Activated CD4-positive, alpha-beta T cell treated with anti-CD3 and anti-CD28 coated beads, Interleukin-2, amount 50 U/mL, for 1 hour (primary cell): Measurements from ENCODE around the gene JKAMP.
A peak's percentile ranks its signal among the peaks of the same experiment; 100 is the strongest.

Source experiments
- DNase-seq: peaks from one replicate; pipeline ENCODE4 v3.0.0-alpha.2; 2020

JKAMP gene

DNA sequence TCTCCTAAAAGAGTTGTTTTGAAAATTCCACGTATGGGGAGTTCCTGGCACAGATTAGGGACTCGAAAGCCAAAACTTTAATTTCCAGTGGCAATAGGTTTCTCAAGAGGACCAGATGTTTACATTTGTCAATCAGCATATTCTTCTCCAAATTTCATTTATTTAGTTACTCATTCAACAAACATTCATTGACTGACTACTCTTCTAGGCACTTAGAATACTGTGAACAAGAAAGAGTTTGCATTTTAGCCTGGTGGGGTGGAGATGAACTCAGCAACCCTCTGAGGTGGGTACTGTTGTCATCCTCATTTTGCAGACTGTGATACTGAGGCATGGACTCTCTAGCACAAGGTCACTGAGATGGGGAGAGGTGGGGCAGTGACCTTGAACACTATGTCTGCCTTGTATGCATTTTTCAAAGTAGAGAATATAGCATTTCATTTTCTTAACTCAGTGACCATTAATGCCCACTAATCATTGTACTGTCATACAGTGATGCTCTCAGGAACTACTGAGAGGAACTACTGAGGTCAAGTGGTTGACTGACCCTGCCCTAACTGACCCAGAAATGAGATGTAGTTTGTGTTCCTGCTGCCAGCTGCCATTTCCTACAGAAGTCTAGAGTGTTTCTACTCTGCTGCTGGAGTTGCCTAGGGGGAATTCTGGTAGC is 2.3 kb upstream of the JKAMP start:
- no peak for DNase-seq

DNA sequence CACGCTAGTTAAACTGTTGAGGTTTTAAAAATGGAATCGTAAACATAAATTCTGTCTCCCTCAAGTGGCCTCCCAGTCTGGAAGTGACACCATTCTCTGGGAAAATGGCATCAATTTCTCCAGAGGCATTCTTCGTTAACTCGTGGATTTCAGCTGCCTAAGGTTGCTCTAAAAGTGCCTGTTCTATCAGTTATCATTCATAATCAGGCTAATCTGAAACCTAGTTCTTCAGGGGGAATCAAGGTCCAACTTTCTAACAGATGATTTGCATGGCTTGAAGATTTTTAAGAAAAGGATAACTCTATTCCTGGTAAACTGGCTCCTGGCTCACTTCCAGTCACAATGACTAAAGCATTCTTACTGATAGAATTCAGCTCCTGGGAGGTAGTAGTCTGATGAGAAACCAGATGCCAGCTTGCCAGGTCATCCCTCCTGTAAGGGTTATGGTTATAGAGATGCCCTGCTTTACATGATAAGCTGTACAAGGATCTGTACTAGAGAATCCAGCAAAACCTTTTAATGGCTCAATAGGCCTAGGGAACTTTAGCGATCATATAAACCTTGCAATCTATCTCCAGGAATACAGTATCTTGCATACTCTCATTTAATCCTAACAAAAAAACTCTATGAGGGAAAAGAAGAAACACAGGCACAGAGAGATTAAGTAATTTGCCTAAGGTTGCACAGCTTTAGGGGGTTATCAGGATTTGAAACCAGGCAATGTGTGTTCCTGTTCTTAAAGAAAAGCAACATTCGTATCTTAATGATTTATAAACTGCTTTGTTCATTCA is 1.6 kb upstream of the JKAMP start:
- DNase-seq = no peak

DNA sequence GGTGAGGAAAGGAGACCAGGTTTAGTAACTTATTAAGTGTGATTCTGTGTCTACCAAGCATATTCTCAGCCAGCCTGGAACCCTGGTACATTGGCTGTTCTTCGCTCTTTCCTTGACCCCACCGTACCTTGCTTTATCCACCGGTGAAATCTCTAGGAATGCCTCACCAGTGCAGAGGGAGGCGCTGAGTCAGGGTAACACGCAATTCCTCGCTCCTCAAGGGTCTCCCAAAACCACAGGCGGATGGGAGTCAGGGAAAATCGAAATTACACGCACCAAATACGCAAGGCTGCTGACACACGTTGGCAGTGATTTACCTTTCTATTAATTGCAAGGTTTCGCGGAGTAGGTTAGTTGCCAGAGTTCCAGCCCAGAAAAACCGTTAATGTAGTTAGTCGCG is 954 bp upstream of the JKAMP start:
- no peak for DNase-seq

DNA sequence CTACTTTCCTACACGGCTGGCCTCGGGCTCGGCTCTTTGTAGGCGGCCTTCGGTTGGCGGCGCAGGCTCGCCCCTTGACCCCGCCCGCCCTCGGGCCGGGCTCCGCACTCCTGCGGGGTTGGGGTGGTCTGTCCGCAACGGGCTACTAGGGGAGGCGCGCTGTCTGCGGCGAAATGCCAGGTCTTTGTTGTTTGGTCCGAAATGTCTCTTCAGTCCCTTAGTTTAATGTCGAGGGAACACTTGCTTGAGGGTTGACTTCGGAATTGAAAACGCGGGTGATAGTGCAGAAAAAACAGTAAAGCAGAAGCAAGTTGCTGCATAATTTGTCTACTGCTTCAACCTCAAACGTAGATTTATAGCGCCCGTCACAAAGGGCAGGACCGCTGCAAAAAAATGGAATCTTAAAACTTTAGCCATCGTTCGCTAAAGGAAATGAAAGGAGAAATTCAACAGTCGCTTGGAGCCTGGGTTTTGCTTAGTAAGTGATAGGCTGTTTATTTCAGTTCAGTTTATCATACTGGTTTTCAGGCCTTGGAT is 390 bp downstream of the JKAMP start:
- DNase-seq = no peak

DNA sequence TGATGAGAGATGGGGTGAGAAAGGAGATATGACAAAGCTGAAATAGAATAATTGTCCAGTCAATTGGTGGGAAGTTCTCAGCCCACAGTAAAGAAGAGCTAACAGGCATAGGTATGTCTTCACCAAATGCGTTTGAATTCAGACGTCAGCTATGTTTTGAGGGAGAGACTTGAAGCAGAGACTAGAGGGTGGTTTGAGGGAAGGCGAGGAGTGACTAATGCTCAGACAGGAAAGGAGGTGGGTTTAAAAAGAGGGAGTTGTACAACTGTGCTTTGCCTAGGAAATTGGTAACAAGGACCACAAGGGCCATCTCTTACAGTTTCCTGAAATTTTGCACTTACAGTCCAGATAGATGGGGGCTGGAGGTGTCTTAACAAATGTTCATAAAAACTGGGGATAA is 6.4 kb downstream of the JKAMP start:
- no peak for DNase-seq

DNA sequence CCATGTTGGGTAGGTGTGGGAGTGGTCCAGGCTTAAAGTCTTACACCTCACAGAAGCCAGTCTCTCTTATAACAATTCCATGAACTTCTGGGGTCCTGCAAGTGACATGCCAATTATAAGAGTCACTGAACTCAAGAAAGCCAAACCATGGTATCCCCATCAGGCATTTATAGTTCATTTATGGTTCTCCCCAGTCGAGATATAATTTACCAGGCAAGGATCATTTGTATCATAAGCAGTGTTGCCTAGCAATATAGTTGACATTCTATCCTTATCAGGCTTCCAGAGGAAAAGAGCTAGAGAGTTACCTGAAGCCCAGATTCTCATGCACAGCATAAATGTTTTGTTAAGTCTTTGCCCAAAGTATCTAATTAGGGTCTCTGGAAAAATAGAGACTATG is 8.1 kb downstream of the JKAMP start:
- no peak for DNase-seq

DNA sequence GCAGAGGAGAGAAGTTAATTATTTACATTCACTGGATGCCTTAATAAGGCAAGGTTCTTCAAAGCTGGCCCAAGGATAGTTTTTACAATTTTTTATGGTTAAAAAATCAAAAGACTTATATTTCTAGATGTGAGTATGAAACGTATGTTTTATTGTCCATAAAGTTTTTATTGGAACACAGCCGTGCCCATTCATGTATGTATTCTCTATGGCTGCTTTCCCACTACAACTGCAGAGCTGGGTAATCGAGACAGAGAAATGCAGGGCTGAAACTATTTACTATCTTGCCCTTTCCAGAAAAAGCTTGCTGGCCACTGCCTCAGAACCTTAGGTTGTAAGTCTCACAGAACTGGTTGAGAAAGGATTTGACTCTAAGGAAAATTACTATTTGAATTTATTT is 16.4 kb downstream of the JKAMP start:
- DNase-seq = no peak

DNA sequence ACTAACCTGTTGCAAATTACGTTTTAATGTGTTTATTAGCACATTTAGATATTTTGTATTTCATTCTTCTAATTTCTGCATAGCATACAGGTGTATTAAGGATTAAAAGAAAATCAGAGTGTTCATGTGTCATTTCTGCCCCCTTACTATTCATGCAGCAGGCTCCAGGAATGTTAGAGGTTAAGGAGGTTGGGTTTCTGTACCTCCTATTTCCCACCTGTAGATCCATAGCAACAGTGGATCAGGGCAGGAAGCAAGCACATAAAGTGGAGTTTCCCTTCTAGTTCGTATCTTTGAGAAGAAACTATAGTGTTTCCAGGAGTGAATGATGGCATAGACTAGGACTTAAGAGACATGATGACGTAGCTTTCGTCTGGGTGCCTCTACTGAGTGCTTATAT is 18.9 kb downstream of the JKAMP start:
- DNase-seq = no peak

DNA sequence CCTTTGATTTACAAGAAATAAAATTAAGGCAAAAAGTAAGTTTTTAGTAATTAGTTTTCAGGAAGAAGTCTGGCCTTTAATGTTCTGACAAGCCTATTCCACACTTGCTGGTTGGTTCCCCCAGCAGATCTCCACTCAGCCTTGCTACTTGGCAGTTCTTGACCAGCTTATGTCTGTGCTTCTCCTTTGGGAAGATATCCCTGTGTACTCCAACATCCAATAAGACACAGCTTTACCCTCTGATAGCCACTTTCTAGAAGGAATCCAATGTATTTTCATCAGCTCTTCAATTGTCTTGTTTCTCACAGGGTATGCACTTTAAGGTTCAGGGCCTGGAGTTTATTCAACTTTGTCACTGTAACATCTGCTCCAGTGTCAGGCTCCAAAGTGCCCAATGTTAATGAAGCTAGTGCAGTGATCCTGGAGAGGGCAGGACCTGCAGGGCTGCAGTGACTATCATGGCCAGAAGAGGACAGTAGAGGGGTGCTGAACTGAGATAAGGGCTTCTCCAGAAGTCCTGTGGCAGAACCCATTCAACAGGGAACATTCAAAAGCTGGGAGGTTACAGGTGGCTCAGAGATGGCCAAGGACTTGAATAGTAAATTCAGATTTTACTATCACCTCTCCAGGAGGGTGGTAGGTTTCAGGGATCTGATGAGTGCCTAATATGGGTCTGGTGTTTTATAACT is 22.9 kb downstream of the JKAMP start:
- DNase-seq = peak; percentile 42

DNA sequence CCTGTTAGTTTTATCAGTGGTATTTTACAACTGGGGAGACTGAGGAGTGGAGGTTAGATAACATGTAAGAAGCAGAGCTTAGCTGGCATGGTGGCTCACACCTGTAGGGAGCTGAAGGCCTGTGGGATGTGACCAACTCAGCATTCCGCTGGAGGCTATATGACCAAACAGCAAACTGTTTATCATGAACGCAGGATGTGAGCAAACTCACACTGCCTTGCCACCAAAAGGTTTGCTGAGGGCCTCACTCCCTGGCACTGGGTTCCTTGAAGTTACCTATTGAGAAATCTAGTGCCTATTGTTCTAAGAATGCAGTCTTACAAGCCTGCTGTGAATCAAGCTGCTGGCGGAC is 23.4 kb downstream of the JKAMP start:
- no peak for DNase-seq

DNA sequence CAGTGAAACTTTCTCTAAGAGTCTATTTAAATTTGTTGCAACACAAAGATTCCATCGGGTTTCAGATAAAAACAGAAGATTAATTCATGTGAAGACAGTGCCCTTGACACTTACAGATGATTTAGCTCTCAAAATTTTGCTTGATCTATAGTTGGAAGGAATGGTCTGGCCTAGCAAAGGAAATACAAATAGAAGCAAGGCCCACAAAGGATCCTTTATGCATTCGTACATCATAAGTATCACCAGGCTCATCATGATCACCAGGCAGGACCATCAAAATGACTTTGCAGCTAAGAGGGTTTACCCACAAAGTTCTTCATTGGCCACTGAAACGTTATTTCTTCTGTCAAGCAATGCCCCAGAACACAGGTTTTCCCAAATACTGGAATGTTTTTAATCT is 24.8 kb downstream of the JKAMP start:
- no peak for DNase-seq

DNA sequence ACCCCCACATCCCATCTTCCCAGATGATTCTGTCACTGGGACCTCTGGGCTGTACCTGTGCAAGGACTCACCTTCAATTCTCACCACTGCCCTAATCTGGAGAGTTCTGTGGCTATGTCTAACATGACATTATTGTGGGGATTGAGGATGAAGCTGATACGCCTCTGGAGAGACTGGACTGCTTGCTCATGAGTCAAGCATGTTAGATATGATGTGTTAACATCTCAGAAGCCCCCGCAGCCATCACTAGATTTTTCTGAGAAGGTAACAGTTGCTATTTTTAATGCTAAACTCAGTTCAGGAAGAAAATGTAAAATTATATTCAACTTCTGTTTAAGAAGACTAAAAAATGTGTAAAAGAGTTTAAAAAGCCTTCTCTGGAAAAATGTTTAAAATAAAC is 25.7 kb downstream of the JKAMP start:
- no peak for DNase-seq

DNA sequence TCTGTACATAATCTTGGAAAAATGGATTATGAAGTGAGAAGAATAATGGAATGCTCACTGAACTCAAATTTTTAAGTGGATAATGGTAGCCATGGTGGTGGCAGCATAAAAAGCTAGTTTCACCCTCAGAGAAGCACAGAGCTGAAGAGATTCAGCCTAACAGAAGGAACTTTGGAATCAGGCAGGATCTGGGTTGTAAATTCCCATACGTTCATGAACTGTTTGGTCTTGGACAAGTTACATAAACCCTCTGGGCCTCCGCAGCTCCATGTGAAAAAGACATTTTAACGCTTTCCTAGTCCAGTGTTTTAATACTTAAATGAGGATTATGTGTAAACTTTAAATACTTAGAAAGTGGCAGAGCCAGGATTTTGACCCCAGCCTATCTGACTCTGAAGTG is 26.6 kb downstream of the JKAMP start:
- no peak for DNase-seq

DNA sequence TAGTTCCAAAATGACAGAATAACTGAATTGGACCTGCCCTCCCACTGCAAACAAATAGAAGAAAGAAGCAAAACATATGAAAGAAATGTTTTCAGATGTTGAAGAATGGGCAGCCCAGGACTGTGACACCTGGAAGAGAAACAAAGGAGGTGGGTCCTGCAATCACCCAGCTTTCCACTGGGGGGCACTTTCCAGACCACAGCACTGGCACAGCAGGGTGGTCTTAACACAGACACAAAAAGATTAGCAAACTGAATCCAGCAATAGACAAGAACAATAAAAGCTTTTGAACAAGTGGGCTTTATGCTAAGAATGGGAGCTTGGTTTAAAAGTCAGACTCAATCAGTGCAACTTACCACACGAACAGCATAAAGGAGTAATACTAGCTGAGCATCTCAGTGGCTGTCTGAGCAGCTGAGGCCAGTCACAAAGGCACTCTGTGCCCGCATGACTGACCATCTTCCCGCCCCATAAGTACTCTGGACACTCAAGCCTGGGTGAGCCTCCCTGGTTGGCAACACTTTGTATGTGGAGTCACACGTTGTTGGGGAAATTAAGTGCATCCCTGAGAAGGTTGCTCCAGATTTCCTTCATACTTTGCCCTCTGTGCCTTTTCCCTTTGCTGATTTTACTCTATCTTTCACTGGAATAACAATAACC is 27.7 kb downstream of the JKAMP start:
- no peak for DNase-seq

DNA sequence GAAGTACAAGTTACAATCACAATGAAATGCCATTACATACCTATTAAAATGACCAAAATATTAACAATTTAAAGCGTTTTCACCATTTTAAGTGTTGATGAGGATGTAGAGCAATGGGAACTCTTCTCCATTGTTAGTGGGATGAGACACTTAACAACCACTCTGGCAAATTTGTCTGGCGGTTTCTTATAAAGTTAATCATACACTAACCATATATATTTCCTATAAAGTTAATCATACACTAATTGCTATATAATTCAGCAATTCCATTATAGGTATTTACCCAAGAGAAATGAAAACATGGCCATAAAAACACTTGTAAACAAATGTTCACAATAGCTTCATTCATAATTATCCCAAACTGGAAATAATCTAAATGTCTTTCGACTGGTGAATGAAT is 35.9 kb downstream of the JKAMP start:
- DNase-seq = no peak

DNA sequence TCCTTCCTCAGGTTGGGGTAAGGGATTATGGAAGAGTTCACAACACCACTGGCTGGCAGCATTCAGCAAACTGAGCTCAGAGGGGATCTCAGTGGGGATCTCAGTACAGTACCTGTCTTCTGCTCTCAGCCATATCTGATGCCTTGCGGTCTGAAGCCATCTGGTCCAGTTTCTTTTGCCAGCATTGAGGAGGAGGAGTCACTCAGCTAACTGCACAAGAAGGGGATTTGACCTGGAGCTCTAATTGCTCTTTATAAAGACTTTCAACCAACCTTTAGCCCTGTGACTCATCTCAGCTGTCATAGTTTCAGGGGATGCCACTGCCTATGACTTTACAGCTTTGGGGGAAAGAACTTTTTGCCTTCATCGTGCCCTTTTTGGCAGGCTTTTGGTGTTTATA is 44.9 kb downstream of the JKAMP start:
- no peak for DNase-seq

DNA sequence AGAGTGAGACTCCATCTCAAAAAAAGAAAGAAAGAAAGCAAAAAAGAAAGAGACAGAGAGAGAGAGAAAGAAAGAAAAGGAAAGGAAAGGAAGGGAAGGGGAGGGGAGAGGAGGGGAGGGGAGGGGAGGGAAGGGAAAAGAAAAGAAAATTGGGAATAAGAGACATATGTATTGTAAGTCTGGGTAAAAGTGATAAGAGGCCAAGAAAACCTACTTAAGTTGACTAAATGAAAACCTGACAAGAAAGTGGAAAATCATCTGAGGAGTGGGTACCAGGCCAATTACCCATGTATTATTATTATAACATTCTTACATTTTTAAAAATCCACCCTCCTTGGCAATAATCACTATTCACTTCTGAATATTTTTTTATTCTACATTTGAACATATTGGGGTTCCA is 46.0 kb downstream of the JKAMP start:
- DNase-seq = no peak

DNA sequence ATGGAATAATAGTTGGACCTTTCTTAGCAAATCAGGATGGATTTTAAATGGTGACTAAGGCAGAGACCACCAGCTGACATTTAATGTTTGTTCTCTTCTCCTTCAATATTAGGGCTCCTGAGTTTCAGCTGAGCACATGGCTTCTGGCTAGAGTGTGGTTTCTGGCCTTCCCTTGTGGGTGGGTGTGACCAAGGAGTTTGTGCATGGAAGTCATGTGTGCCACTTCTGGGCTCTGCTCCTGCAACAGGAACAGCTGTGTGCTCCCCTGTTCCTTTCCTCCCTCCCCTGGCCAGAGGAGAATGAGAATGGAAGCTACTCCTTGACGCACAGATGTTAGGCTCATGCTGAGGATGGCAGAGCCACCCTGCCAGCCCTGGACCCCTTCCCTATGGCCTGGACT is 48.1 kb downstream of the JKAMP start:
- no peak for DNase-seq

DNA sequence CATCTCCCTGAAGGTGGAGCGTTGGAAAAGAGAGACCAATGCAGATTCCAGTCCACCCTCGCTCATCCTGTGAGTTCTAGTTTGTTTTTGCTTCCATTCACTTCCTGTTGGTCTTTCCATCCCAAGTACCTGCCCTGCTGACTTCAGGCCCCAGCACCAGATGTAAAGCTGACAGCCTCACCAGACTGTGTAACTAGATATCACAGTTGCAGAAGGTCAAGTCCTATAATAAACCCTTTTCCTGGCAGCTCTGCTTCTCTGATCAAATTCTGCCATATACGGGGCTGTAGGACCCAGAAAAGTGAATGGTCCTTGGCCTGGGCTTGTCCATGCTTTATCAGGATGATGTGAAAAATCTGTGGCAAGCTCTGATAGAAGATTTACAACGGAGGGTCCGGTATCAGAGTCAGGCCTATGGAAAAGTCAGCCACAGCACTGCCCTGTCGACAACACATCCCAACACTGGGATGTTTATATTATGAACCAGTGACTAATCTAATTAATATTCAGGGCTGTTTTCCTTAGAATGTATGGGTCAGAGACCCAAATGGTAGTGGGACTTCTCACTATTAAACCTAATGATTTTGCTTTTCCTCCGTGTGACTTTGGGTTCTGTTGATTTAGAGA is 50.2 kb downstream of the JKAMP start:
- DNase-seq = no peak

DNA sequence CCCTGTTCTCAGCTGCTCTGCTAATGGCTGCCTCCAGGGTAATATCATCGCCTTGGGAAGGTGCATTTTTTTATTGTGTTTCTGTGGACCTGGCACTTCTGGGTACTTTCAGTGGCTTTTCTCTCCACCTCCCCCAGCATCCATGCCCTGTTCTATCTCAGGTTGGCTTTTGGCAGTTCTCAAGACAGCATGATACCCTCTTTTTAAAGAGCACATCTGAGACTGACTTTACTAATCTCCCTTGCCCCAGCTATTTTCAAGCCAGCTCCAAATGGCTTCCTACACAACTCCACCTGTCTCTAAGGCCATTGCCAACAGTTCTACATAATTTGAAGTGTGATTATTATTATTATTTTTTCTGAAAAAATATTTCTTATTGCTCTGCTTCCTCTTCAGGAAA is 53.2 kb downstream of the JKAMP start:
- DNase-seq = no peak

DNA sequence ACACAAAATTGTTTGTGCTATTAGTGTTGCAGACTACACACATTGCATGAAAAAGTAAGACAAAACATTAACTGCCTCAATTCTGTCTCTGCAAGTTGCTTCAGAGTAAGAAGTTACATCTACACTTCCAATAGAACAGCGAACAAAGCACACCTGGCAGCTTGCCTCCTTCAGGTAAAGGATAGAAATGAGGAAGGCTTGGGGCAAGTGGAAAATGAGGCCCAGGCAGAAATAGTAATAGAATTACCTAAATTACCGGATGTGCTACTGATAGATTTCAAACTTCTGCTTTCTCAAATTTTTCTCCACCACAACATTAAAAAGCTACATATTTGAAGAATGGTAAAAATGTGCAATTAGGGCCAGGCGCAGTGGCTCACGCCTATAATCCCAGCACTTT is 54.6 kb downstream of the JKAMP start:
- no peak for DNase-seq

DNA sequence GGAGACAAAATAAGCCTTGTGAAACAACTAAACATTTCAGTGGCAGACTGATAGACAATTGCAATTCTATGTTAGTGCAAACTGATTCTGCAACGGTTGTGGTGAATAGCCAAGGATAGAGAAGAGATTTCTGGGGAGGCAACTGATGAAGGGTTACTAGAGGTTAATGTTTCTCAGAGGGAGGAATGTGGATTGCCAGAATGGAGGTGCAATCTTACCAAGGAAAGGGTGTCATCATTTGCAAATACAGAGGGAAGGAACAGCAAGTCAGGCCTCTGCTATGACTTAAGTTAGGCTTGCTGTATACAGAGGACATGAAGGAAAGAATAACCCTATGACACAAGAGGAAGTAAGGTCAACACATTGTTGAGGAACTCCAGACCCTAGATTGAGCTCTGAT is 56.5 kb downstream of the JKAMP start:
- DNase-seq = no peak

DNA sequence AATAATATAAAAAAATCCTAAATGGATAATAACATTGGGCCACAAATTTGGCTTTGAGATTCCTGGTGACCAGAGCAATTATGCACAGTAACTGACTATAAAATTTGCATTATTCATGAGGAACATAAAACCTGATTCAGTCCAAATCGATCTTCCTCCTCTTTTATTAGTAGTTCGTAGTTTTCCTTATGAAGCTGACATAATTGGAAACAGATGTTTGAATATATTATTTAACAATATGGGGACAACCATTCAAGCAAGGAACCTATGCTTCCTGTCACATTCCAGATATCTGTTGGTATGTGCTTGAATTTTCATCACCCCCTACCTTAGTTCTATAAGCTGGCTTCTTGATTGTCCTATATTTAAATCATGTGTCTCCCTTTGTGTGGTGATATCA is 57.4 kb downstream of the JKAMP start:
- no peak for DNase-seq
